Measurements from ENCODE around the gene CCDC92B.
"Not testable (repeated sequence)": the region's sequence is repeated elsewhere in the genome, so short reads cannot be mapped to it uniquely, and the experiment has no call there.

CCDC92B gene

DNA sequence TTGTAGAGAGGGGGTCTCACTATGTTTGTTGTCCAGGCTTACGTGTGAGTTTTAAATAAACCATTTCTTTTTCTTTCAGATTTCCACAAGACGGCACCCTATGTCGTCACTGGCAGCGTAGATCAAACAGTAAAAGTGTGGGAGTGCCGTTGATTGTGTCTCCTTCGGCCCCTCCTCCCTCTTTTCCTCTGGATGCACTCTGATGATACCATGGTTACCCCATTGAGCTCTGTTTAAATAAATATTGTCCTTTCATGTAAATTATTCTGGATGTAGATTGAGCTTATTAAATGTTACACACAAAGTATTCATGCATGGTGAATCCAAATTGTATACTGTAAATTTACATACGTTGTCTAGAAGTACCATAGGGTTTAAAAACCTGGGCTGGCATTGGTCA is 67.8 kb downstream of the CCDC92B start:
- H3K4me1 Mint-ChIP-seq = peaks cover 7% of the 10 kb centered on the region
- H3K36me3 Mint-ChIP-seq = peaks cover 90% of the 10 kb centered on the region
- H3K4me3 Mint-ChIP-seq = no peak overlapping the region
- peak overlapping the region; percentile 29 for H3K27ac Mint-ChIP-seq
- H3K9me3 Mint-ChIP-seq = no peaks in the 10 kb centered on the region
- no peak for ATAC-seq
- DNase-seq (ENCODE audit: low spot score in 2 of 2) = no peak

DNA sequence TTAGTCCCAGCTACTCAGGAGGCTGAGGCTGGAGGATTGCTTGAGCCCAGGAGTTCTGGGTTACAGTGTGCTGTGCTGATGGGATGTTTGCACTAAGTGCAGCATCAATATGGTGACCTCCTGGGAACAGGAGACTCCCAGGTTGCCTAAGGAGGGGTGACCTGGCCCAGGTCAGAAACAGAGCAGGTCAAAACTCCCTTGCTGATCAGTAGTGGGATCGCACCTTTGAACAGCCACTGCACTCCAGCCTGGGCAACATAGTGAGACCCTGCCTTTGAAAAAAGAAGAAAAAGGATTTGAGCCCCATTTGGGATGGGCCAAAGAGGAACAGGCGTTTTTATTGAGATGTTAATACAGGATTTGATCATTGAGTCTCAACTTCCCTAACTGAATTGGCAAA is 68.5 kb downstream of the CCDC92B start:
- peaks cover 95% of the 10 kb centered on the region for H3K36me3 Mint-ChIP-seq
- ATAC-seq = no peak
- H3K9me3 Mint-ChIP-seq = no peaks in the 10 kb centered on the region
- no peak for DNase-seq (ENCODE audit: low spot score in 2 of 2)
- H3K27ac Mint-ChIP-seq = peak overlapping the region; percentile 29
- H3K4me1 Mint-ChIP-seq = peaks cover 7% of the 10 kb centered on the region
- H3K4me3 Mint-ChIP-seq = no peak overlapping the region

DNA sequence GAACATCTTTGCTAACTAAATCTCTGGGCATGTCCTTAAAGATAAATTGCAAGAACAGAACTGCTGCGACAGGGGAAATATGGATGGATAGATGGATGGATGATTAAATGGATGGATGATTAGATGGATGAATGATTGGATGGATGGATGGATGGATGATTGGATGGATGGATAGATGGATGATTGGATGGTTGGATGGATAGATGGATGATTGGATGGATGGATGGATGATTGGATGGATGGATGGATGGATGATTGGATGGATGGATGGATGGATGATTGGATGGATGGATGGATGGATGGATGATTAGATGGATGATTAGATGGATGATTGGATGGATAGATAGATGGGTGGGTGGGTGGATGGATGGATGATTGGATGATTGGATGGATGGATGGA is 70.2 kb downstream of the CCDC92B start:
- peaks cover 13% of the 10 kb centered on the region for H3K4me1 Mint-ChIP-seq
- not testable (repeated sequence) for ATAC-seq; H3K27ac Mint-ChIP-seq; H3K4me3 Mint-ChIP-seq; H3K9me3 Mint-ChIP-seq; DNase-seq (ENCODE audit: low spot score in 2 of 2)
- peaks cover 99% of the 10 kb centered on the region for H3K36me3 Mint-ChIP-seq
